ENCODE data around the gene KIF16B. TPM values are rescaled to one million over a fixed set of nuclear protein-coding genes. Genes with fewer than 3 reads are reported as not detected.

The KIF16B gene
- total RNA-seq, 1 experiment from 2014 or later = 7.0 TPM

GRCh38 chr20:16312998-16313397 is 260.2 kb downstream of the KIF16B start:
- Histone ChIP-seq H3K4me2 (ENCODE audit: low read length) (no peak overlapping the region), H3K9me2 (ENCODE audit: insufficient read depth) (no peaks in the 10 kb centered on the region), H2AFZ (ENCODE audit: low read depth, low read length, poor library complexity, severe bottlenecking) (no peak overlapping the region), H3K4me3 (replicated peaks in 1 of 2; ENCODE audit: low read depth in 1 of 2, low read length in 2 of 2) (no peak overlapping the region), H3K9ac (ENCODE audit: low read length) (no peak overlapping the region), H3K27me3 (ENCODE audit: insufficient read depth, low read length) (no peaks in the 10 kb centered on the region), H4K20me1 (ENCODE audit: insufficient read depth) (no peaks in the 10 kb centered on the region), H3K4me1 (ENCODE audit: control insufficient read depth in 1 of 2, insufficient read depth in 2 of 2, low read length in 2 of 2) (no peaks in the 10 kb centered on the region), H3K79me2 (ENCODE audit: insufficient read depth, low read length) (no peaks in the 10 kb centered on the region), H3K36me3 (ENCODE audit: control insufficient read depth in 1 of 2, insufficient read depth in 2 of 2, low read length in 2 of 2) (no peaks in the 10 kb centered on the region; a peak in 1 of 4 replicates), H3K27ac (ENCODE audit: low read depth, low read length) (no peak overlapping the region), H3K9me3 (ENCODE audit: control insufficient read depth in 1 of 2, insufficient read depth in 1 of 2, low read depth in 1 of 2, low read length in 2 of 2) (no peaks in the 10 kb centered on the region)
- no TSS peak for BruUV-seq (replicated peaks)
- ChIA-PET POLR2A (no interaction called here), RAD21 (ENCODE audit: low non-redundant PET in 1 of 2, low total read pairs in 2 of 2, uncharacterized antibody in 2 of 2, unreplicated experiment in 2 of 2) (no interaction called here), CTCF (no interaction called here)
- TF ChIP-seq ZBTB33 (IDR thresholded peaks at IDR 0.05; ENCODE audit: extremely low read depth, insufficient replicate concordance, low read length) = no peak
- TF ChIP-seq CBX3 (IDR thresholded peaks at IDR 0.05; ENCODE audit: low read depth) = no peak
- no peak for TF ChIP-seq ATF3 (IDR thresholded peaks at IDR 0.05)
- TF ChIP-seq FOSL1 (IDR thresholded peaks at IDR 0.05; ENCODE audit: low read depth) = no peak
- no peak for TF ChIP-seq POLR2AphosphoS5 (IDR thresholded peaks at IDR 0.05; ENCODE audit: low read depth, low read length)
- no peak for TF ChIP-seq EZH2phosphoT487 (IDR thresholded peaks at IDR 0.05; ENCODE audit: borderline replicate concordance)
- TF ChIP-seq ZFX (IDR thresholded peaks at IDR 0.05) = no peak
- DNase-seq (ENCODE audit: low read depth, low spot score) = no peak
- intact Hi-C loops (cut with micrococcal nuclease) = no loop called here
- no peak for ATAC-seq

DNA sequence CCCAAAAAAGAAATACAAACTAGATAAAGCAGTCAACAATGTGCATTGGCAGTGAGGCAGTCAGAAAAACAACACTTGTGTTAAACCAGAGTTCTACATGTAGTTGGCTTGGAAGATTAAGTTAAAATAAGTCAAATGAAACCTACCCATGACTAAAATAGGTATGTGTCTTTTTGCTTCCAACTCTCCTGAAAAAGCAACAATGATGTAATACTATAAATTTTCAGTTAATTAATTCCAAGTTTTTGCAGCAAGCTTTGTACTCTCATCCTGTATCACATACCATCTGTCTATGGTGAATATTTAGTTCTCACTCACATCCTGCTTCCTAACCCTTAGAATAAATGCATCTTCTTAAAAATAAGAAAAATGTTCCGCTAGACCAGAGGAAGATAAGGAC is 261.5 kb downstream of the KIF16B start:
- ChIA-PET POLR2A (no interaction called here), RAD21 (ENCODE audit: low non-redundant PET in 1 of 2, low total read pairs in 2 of 2, uncharacterized antibody in 2 of 2, unreplicated experiment in 2 of 2) (no interaction called here), CTCF (no interaction called here)
- Histone ChIP-seq H3K4me2 (ENCODE audit: low read length) (no peak overlapping the region), H3K4me1 (ENCODE audit: control insufficient read depth in 1 of 2, insufficient read depth in 2 of 2, low read length in 2 of 2) (no peaks in the 10 kb centered on the region), H3K79me2 (ENCODE audit: insufficient read depth, low read length) (no peaks in the 10 kb centered on the region), H3K9me2 (ENCODE audit: insufficient read depth) (no peaks in the 10 kb centered on the region), H3K9me3 (ENCODE audit: control insufficient read depth in 1 of 2, insufficient read depth in 1 of 2, low read depth in 1 of 2, low read length in 2 of 2) (no peaks in the 10 kb centered on the region), H3K9ac (ENCODE audit: low read length) (no peak overlapping the region), H3K36me3 (ENCODE audit: control insufficient read depth in 1 of 2, insufficient read depth in 2 of 2, low read length in 2 of 2) (no peaks in the 10 kb centered on the region; a peak in 1 of 4 replicates), H3K4me3 (replicated peaks in 1 of 2; ENCODE audit: low read depth in 1 of 2, low read length in 2 of 2) (no peak overlapping the region), H4K20me1 (ENCODE audit: insufficient read depth) (no peaks in the 10 kb centered on the region), H3K27me3 (ENCODE audit: insufficient read depth, low read length) (no peaks in the 10 kb centered on the region), H3K27ac (ENCODE audit: low read depth, low read length) (no peak overlapping the region), H2AFZ (ENCODE audit: low read depth, low read length, poor library complexity, severe bottlenecking) (no peak overlapping the region)
- no TSS peak for BruUV-seq (replicated peaks)
- ATAC-seq = no peak
- intact Hi-C loops (cut with micrococcal nuclease) = no loop called here
- TF ChIP-seq ZBTB33 (IDR thresholded peaks at IDR 0.05; ENCODE audit: extremely low read depth, insufficient replicate concordance, low read length) (no peak), EGR1 (IDR thresholded peaks at IDR 0.05; ENCODE audit: low read depth) (no peak), EZH2phosphoT487 (IDR thresholded peaks at IDR 0.05; ENCODE audit: borderline replicate concordance) (no peak), RAD21 (IDR thresholded peaks at IDR 0.05; ENCODE audit: low read depth) (no peak)
- DNase-seq (ENCODE audit: low read depth, low spot score) = no peak
